ENCODE results near the gene P2RX4. TPM values are rescaled to one million over a fixed set of nuclear protein-coding genes. Genes with fewer than 3 reads are reported as not detected.
A peak's percentile ranks its signal among the peaks of the same experiment; 100 is the strongest.
"Not testable (repeated sequence)": the region's sequence is repeated elsewhere in the genome, so short reads cannot be mapped to it uniquely, and the experiment has no call there.

Gene P2RX4
- total and polyA plus RNA-seq, 12 donors, result 3.7 to 12.6 (median 5.5) TPM

DNA sequence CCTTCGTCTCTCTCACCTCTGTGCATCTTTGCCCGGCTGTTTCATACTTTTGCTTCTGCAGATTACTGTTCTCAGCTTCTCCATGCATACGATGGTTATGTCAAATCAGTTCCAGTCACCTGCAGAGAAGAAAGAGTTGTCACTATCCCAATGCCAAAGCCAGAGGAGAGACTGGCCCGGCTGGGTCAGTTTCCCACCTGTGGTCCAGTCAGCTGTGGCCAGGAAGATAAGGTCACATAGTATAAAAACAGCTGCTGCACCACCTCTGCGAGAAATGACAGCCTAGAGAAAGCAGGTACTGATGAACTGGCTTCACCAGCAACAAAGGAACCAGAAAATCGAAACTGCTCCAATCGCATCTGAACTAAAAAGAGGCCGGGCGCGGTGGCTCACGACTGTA, 6.4 kb upstream of the P2RX4 start:
- Histone ChIP-seq H3K4me1 (peaks cover 0 to 20% (median 0%) of the 10 kb centered on the region in 9 donors), H3K4me3 (no peak overlapping the region), H3K27me3 (no peaks in the 10 kb centered on the region), H3K9me3 (no peaks in the 10 kb centered on the region), H3K36me3 (no peaks in the 10 kb centered on the region), H3K27ac (no peak overlapping the region)
- ATAC-seq, result no peak
- 78 to 87% methylated on average over 11 of the region's 11 CpGs for WGBS, 2 donors
- no peak for DNase-seq
- intact Hi-C loops (cut with DNase I), result loop anchor here in 2 of 10 donors (10.0 kb wide), 1 partner anchor 69 kb away; the partner anchor contains the start of gene P2RX7 (in 2 of the 2)
- no peak for TF ChIP-seq CTCF (IDR thresholded peaks at IDR 0.05)

GRCh38 chr12:121205491-121205890, 4.4 kb upstream of the P2RX4 start:
- ATAC-seq, result no peak
- no peak overlapping the region for H3K4me3 ChIP-seq

DNA sequence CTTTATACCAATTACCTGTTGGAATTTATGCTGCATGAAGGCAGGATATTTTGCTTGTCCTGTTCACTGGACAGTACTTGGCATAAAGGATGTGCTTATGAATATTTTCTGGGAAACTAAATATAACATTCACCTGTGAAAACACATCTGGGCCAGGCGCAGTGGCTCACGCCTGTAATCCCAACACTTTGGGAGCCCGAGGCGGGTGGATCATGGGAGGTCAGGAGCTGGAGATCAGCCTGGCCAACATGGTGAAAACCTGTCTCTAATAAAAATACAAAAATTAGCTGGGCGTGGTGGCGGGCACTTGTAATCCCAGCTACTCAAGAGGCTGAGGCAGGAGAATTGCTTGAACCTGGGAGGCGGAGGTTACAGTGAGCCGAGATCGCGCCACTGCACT, 1.4 kb upstream of the P2RX4 start:
- 93 to 96% methylated on average over 10 of the region's 10 CpGs for WGBS, 2 donors
- not testable (repeated sequence) for H3K27me3 ChIP-seq

More at GRCh38 chr12:121205491-121205890, 4.4 kb upstream of the P2RX4 start:
- Histone ChIP-seq H3K27me3 (no peaks in the 10 kb centered on the region), H3K9me3 (no peaks in the 10 kb centered on the region), H3K27ac (no peak overlapping the region), H3K4me1 (peaks cover 0 to 30% (median 1%) of the 10 kb centered on the region in 9 donors), H3K36me3 (no peaks in the 10 kb centered on the region)
- intact Hi-C loops (cut with DNase I), result loop anchor here in 3 of 10 donors (5.0 to 10.0 kb wide), 2 partner anchors 71 to 83 kb away; partner anchors contain the start of gene P2RX7 (in 2 of the 3)
- no peak for TF ChIP-seq CTCF (IDR thresholded peaks at IDR 0.05)
- no peak for DNase-seq
- WGBS, 2 donors, result 63 to 71% methylated on average over 7 of the region's 7 CpGs

GRCh38 chr12:121209221-121209620, 708 bp upstream of the P2RX4 start:
- Histone ChIP-seq H3K4me1 (peaks cover 0 to 45% (median 10%) of the 10 kb centered on the region in 9 donors), H3K27ac (peak overlapping the region in 7 of 10 donors; percentile 80 to 94 (median 84)), H3K27me3 (no peaks in the 10 kb centered on the region), H3K9me3 (no peaks in the 10 kb centered on the region), H3K4me3 (peak overlapping the region in 8 of 10 donors; percentile 62 to 92 (median 80)), H3K36me3 (peaks cover 0 to 12% (median 0%) of the 10 kb centered on the region in 9 donors)
- DNase-seq (no peak), ATAC-seq (peak in 1 of 8 donors; percentile 18)
- intact Hi-C loops (cut with DNase I), result loop anchor here in 3 of 10 donors (5.0 to 10.0 kb wide), 2 partner anchors 74 to 87 kb away; partner anchors contain the start of gene P2RX7 (in 2 of the 3)
- WGBS, 2 donors, result 84 to 92% methylated on average over 15 of the region's 15 CpGs
- no peak for TF ChIP-seq CTCF (IDR thresholded peaks at IDR 0.05)

More for the DNA sequence above, 1.4 kb upstream of the P2RX4 start:
- not testable (repeated sequence) for H3K9me3 ChIP-seq, H3K4me3 ChIP-seq, ATAC-seq, DNase-seq, H3K36me3 ChIP-seq
- Histone ChIP-seq H3K27ac (peak overlapping the region in 1 of 10 donors; percentile 84), H3K4me1 (peaks cover 0 to 38% (median 10%) of the 10 kb centered on the region in 9 donors)
- intact Hi-C loops (cut with DNase I), result loop anchor here in 3 of 10 donors (5.0 to 10.0 kb wide), 2 partner anchors 74 to 86 kb away; partner anchors contain the start of gene P2RX7 (in 2 of the 3)

- no peak for TF ChIP-seq CTCF (IDR thresholded peaks at IDR 0.05)
- Histone ChIP-seq H3K27ac (no peak overlapping the region), H3K9me3 (no peaks in the 10 kb centered on the region), H3K4me3 (no peak overlapping the region), H3K36me3 (peaks cover 0 to 27% (median 0%) of the 10 kb centered on the region in 9 donors), H3K27me3 (no peaks in the 10 kb centered on the region), H3K4me1 (peaks cover 0 to 52% (median 18%) of the 10 kb centered on the region in 9 donors)
- DNase-seq (no peak), ATAC-seq (no peak)
- 97% methylated on average over 5 of the region's 5 CpGs for WGBS, 2 donors
- intact Hi-C loops (cut with DNase I), result loop anchor here in 1 of 10 donors (5.0 kb wide), 1 partner anchor 81 kb away; the partner anchor contains the start of gene P2RX7
These were observed 2.9 kb downstream of the P2RX4 start for GRCh38 chr12:121212875-121213274.
